HG03196 (cell line): Measurements from ENCODE around the gene CCT7.

Experiments used
- ATAC-seq: cut with Tn5 transposase; IDR thresholded peaks from one replicate; pipeline ENCODE4 v1.9.1; 2021; ENCODE audit not compliant: unreplicated experiment

The CCT7 gene

GRCh38 chr2:73292316-73292905 is 58.3 kb downstream of the CCT7 start:
- ATAC-seq: no peak

GRCh38 chr2:73292906-73293533 is 58.9 kb downstream of the CCT7 start:
- ATAC-seq: no peak

GRCh38 chr2:73293534-73294171 is 59.5 kb downstream of the CCT7 start, which contains the start of gene EGR4:
Gene EGR4, minus strand, starts transcription at chr2:73293548. Its CDS starts 231 bp downstream, at chr2:73293317.
- peak; percentile 90 for ATAC-seq

- ATAC-seq: no peak
These were observed 60.1 kb downstream of the CCT7 start for GRCh38 chr2:73294239-73294638.

GRCh38 chr2:73295751-73296400 is 61.8 kb downstream of the CCT7 start:
- no peak for ATAC-seq

GRCh38 chr2:73297151-73297559 is 63.0 kb downstream of the CCT7 start:
- ATAC-seq: no peak

GRCh38 chr2:73297586-73297985 is 63.5 kb downstream of the CCT7 start:
- ATAC-seq: no peak

- no peak for ATAC-seq
These were observed 66.8 kb downstream of the CCT7 start for GRCh38 chr2:73300926-73301325.

GRCh38 chr2:73301636-73302035 is 67.5 kb downstream of the CCT7 start:
- ATAC-seq: no peak
